Large intestine (tissue), 1 donor: ENCODE data around the gene PEA15. TPM values are rescaled to one million over a fixed set of nuclear protein-coding genes. Genes with fewer than 3 reads are reported as not detected.

Experiments
- polyA plus RNA-seq: library from polyadenylated mRNA; unstranded; fragments of 120-200 nt; gene quantifications from one replicate; pipeline ENCODE4 v1.2.1, GENCODE V29; 2013

Gene PEA15
- polyA plus RNA-seq, 1 donor: 74.8 TPM

Other genes with a start within 250 kb of the PEA15 start
- 13.1 TPM for gene PIGM, start 173.4 kb upstream of the PEA15 start, polyA plus RNA-seq
- 0.52 TPM for gene KCNJ10, start 135.2 kb upstream of the PEA15 start, polyA plus RNA-seq
- gene KCNJ9, start 123.8 kb upstream of the PEA15 start, polyA plus RNA-seq: 0.36 TPM
- gene IGSF8, start 106.8 kb upstream of the PEA15 start, polyA plus RNA-seq: 31.0 TPM
- 7.5 TPM for gene ATP1A2, start 89.6 kb upstream of the PEA15 start, polyA plus RNA-seq
- gene ATP1A4, start 53.8 kb upstream of the PEA15 start, polyA plus RNA-seq: 0.27 TPM
- 1.9 TPM for gene CASQ1, start 14.8 kb upstream of the PEA15 start, polyA plus RNA-seq
- 152 TPM for gene DCAF8, start 57.2 kb downstream of the PEA15 start, polyA plus RNA-seq
- 49.1 TPM for gene PEX19, start 79.7 kb downstream of the PEA15 start, polyA plus RNA-seq
- 137 TPM for gene COPA, start 137.9 kb downstream of the PEA15 start, polyA plus RNA-seq
- 132 TPM for gene NCSTN, start 138.0 kb downstream of the PEA15 start, polyA plus RNA-seq
- 0.19 TPM for gene NHLH1, start 161.7 kb downstream of the PEA15 start, polyA plus RNA-seq
- gene VANGL2, start 195.2 kb downstream of the PEA15 start, polyA plus RNA-seq: 18.8 TPM